Activated CD8-positive, alpha-beta memory T cell treated with anti-CD3 and anti-CD28 coated beads for 48 hours (primary cell): Measurements from ENCODE around the gene SMARCAL1.
A peak's percentile ranks its signal among the peaks of the same experiment; 100 is the strongest.

Source experiments
- DNase-seq, 3 experiments: peaks; one replicate each; pipeline ENCODE4 v3.0.0-alpha.2; 2020; ENCODE audit warnings: low read depth in 2 of 3, low spot score in 2 of 3

The SMARCAL1 gene

DNA sequence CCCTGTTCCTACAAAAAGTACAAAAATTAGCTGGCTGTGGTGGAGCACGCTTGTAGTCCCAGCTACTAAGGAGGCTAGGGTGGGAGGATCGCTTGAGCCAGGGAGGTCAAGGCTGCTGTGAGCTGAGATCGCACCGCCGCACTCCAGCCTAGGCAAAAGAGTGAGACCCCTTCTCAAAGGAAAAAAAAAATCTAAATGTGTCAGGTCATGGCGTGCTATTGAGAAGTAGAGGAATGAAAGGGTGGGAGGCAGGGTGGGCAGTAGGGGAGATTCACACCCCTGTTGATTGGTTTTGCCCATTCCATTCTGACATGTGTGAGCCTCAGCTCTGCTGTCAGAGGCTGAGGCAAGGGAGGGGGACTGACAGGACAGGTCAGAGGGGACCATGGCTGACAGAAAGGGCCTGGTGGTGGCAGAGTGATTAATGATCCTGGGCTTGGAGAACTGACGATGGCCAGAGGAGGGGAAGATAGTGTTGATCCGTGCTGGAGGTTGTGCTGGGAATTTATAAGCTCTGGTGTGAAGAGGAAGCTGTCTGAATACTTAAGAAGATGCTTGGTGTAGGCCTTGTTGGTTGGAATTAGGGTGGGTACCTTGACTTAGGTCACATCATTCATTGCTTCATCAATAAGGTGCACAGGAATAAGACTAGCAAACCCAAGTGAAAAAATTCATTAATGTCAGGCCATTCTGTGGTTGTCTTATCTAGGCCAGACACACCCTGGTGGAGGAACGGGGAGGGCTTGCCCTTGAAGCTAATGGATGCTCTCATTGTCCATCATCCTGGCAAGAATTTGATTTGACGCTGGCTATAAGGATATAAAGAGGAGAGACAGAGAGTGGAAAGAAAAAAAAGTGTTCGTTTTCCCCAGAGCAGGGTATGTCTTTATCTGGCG is 19.1 kb upstream of the SMARCAL1 start:
- DNase-seq, result no peak

DNA sequence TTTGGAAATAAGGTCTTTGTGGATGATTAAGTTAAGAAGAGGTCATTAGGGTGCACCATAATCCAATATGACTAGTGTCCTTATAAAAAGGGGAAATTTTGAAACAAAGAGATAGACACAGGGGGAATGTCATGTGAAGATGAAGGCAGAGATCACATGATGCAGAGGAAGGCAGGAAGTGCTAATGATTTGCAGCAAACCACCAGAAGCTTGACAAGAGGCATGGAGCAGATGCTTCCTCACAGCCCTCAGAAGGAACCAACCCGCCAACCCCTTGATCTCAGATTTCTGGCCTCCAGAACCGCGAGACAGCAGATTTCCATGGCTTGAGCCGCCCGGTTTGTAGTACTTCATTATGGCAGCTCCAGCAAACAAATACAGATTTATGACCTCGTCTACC is 17.4 kb upstream of the SMARCAL1 start:
- DNase-seq, result no peak

DNA sequence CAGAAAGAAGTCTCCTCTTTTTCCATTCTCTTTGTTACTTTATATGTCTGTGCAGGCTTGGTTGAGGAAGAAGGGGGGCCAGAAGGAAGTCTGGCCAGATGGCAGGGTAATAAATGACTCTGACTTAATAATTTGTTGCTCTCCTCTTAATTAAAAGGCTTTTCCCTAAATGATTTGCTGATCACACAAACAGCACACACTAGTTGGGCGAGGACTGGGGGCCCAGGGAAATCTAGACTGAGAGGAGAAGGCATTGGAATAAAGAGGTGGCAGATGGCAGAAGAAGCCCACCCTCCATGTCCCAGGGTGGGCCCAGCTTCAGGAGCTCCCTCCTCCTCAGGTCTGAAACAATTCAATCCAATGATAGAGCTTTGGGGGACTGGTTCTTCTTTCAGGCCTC is 12.7 kb upstream of the SMARCAL1 start:
- DNase-seq, result no peak

DNA sequence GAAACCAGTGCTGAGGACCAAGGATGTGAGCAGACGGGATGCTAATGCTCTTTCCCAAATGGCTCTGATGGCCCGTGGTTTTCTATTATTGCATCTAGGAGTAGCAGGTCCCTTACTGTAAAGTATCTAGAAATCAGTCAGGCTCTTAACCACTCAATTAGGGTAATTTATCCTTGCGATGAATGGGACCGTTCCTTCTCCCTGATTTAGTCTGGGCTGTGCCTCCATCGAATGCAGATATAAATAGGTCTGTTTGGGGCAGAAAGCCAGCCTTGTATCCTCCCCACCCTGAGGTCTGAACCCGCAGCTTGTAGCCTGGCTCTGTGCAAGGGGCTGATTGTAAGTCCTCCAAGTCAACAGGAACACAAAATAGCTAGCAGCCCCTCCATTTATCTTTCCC is 9.5 kb upstream of the SMARCAL1 start:
- DNase-seq, result no peak

DNA sequence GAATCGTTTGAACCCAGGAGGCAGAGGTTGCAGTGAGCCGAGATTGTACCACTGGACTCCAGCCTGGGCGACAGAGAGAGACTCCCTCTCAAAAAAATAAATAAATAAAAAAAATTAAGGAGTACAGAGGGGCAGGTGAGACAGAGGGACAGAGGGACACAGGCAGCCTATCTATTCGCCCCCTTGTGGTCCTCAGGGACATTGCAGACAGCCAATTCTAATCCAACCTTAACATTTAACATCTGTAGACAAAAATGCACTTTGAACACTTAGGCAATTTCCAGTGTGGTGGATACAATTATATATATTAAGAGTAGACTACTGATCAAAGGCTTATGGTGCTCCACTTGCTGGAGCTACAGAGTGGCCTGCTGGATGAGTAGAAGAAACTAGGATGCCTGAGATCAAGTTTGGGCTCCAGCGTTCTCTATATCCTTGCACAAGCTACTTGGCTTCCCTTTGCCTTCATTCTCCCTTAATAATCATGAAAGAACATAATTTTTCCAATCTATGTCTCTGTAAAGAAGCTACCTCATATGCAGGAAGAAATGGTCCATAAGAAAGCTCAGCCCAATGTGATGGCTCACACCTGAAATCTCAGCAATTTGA is 8.2 kb upstream of the SMARCAL1 start:
- peak in 1 of 3 experiments; percentile 10 for DNase-seq

DNA sequence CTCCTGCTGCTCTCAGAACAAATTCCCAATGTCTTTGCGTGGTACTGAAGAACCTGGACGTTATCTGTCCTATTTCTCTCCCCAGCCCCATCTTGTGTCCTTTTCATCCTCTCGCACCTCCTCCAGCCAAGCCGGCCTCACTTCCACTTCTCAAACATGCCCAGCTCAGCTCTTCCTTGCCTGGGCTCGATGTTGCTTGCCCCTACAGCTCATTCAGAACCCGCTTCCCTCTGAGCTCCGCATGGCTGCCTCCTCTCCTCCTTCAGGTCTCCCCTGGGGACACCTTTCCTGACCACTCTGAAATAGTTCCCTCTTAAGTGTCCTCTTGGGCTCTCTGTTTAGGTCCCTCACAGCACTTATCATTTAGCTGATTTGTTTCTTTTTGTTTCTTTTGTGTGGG is 6.7 kb upstream of the SMARCAL1 start:
- DNase-seq, result no peak

DNA sequence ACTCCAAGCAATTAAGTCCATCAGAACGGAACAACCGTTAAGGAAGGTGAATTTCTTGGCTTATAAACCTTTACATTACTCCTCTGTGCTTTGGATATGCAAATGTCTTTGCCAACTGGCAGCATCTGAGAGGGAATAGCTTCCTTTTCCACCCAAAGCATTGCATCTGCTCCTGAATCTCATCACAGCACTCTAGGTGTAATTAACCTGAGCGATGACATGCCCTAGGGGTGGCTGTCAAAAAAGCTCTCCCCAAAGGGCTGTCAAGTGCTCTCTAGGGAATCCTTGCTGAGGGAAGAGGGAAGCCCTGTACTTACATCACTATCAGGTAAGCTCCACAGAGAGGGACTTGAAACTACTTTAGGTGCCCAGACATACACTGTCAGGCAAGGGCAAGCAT is 5.5 kb upstream of the SMARCAL1 start:
- DNase-seq, result no peak

DNA sequence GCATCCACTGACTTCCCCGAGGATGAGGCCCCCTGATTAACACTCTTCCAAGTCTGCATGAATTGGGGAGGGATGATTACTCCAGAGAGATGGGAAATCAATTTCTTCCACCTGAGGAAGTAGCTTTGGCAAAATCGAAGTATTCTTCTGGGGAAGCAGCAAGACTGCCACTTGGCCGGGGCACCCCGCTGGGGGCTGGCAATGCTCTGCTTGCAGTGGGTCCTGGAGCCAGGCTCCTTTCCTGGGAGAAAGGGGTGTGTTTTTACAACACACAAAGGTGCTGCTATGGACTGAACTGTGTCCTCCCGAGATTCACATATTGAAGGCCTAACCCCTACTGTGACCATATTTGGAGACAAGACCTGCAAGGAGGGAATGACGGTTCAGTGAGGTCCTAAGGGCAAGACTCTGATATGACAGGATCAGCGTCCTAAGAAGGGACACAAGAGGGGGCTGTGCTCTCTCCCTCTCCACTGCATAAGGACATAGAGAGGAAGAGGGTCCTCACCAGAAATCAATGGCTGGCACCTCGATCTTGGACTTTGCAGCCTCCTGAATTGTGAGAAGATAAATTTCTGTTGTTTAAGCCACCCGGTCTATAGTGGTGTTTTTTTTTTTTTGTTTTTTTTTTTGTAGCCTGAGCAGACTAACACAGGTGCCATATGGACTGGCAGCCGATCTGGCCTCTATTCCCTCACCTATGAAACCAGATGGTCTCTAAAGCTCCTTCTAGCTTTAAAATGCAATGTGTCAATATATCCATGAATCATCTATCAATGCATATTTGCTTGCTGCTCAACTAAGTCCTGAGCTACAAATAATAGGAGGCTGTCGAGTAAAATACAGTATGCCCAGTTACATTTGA is 3.6 kb upstream of the SMARCAL1 start:
- no peak for DNase-seq

DNA sequence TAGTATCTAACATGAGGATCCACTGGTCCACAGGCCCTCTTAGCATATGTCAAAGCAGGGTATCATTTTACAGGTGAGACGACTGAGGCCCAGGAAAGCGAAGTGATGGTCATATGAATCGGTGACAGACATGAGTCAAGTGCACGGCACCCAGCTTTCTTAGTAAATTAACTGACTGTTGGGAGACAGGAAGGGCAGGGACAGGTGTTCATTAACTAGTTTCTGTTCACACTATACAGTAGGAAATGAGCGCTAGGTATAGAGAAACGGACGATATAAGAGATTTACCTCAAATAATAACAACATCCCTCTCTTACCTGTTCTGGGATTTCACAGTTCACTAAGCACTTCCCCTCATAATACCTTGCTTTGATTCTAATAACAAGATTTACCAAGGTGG is 1.7 kb upstream of the SMARCAL1 start:
- no peak for DNase-seq

DNA sequence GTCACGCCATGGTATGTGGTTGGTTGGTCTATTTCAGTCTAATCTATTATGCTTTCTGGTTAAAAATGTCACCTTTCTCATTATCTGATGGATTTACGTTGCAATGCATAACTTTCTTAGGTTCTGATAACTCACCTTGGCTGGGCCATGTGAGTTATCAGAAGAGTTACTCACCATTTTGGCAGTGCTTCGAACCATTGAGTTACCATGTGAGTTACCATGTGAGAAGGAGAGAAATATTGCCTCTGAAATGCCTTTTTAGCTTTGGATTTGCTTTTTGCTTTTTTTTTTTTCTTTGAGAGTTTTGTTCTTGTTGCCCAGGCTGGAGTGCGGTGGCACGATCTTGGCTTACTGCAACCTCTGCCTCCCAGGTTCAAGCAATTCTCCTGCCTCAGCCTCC is 1.6 kb downstream of the SMARCAL1 start:
- no peak for DNase-seq

DNA sequence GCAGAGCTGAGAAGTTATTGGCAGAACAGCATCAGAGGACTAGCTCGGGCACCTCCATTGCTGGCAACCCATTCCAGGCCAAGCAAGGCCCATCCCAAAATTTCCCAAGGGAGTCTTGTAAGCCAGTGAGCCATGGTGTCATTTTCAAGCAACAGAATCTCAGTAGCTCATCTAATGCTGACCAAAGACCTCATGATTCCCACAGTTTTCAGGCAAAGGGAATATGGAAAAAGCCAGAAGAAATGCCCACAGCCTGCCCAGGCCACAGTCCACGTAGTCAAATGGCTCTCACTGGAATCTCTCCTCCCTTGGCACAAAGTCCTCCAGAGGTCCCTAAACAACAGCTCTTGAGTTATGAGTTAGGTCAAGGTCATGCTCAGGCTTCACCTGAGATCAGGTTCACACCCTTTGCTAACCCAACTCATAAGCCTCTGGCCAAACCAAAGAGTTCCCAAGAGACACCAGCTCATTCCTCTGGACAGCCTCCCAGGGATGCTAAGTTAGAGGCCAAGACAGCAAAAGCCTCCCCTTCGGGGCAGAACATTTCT is 2.6 kb downstream of the SMARCAL1 start:
- DNase-seq, result no peak

DNA sequence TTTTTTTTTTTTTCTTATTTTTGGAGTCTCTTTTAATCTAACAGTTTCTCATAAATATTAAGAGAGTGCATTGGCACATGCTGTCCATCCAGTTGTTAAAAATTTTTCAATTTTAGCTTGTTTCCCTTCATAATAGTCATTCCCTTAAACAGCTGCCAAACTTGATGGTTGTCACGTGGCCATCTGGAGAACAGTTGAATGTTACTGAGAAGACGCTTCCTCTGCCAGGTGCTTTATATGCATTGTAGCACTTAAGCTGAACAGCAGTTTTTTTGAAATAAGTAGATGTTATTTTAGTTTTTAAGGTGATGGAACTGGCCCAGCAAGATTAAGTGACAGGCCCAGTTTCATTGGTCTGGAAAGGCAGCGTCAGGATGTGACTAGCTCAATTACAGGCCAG is 3.3 kb downstream of the SMARCAL1 start:
- DNase-seq, result no peak

DNA sequence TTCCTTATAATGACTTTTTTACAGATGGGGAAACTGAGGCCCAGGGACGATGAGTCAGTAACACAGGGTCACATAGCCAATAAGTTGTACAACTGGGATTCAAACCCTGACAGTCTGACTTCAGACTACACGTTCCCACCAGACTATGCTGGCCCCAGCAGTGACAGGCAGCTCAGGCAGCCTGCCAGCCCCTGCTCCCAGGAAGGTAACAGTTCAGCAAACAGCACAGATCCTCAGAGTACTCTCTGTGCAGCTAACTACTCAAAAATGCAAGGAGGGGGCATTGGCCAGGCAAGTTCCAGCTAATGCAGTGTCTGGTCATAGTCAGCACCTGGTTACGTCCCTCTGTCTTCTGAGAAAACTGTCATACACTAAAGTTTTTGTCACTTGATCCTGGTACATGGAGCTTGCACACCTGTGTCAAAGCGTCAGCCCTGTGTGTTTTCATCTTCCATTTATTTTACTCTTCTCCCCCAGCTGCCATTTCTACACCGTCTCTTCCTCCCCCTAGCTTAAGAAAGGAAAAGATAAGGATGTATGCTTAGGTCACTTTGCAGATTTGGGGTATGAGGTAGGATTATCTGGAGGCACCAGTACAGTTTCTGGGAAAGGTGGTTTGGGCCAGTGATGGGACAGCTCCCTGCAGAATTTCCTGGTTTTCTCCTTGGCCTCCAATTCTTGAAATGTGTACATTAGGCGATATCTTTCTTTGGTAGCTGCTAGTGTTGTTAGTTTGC is 4.5 kb downstream of the SMARCAL1 start:
- DNase-seq, result no peak

DNA sequence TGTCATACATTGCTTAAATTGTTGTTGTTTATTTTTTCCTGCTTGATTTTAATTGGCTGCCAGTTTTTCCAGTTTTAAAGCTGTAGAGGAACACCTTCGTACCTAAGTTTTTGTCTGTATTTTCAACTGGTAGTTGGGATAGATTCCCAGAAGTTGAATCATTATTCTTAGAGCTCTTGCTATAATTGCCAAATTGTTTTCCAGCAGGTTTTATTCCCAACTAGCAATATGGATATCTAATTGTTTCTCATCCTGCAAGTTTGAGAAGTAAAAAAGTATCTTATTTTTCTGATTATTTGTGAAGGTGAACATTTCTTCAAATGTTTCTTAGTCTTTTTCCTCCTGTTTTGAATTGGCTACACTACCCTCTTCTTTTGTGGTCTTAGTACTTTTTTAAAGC is 6.7 kb downstream of the SMARCAL1 start:
- DNase-seq, result no peak

DNA sequence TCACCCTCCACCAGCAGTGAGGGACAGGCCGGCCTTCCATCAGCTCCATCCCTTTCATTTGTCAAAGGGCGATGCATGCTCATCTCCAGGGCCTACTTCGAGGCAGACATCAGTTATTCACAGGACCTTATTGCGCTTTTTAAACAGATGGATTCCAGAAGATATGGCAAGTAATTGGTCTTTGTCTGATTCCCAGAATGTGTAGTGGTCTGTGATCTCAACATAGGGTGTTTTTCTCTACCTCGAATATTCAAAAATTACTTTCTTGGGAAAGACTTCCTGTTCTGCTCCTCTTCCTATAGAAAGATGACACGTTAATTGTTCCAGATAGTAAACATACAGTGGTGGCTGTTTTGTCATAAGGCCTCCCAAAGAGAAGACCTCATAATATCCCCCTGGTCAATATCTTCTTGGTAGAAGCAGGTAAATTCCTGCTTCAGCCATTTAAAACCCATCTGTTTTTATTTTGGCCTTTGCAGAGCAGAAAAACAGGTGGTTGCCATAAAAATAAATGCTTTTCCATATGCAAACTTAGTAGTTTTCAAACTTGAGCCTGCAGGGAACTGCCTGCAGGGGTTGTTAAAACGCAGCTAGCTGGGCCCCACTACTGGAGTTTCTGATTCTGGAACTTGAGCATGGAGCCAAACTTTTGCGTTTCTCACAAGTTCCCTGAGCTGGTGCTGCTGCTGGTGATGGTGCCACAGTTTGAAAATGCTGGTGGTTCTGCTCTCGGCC is 8.2 kb downstream of the SMARCAL1 start:
- DNase-seq, result no peak

DNA sequence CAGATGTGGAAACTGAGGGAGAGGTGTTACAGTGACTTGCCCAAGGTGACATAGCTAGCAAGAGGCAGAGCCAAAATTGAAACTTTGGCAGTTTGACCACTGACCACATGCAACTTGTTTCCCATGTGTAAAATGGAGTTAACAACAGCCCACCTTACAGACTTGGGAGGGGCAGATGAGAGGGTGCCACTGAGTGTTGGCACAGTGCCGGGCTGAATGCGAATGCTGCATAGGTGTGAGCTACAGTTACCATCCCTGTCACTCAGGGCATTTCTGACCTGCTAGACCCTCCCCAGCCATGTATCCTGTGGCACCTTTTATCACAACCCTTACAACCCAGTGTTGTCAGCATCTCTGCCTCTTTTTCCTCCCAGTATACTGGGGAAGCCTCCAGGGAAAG is 10.8 kb downstream of the SMARCAL1 start:
- DNase-seq, result no peak

DNA sequence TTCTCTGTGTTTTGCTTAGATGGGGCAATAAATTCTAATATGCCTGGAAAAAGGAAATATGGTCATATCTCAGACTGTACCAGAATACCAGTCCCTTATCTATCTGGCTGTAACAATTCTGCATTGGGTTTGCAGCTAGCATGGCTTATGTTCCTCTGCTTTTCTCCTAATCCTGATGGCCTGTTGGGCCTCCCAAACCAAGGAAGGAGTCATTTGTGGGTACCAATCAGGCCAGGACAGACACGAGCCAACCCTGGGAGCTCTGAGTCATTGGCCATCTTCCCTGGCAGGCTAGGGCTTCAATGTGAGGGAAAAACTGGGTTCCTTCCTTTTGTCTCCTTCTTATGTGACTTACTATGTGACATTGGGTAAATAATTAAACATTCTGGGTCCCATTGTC is 12.0 kb downstream of the SMARCAL1 start:
- no peak for DNase-seq

DNA sequence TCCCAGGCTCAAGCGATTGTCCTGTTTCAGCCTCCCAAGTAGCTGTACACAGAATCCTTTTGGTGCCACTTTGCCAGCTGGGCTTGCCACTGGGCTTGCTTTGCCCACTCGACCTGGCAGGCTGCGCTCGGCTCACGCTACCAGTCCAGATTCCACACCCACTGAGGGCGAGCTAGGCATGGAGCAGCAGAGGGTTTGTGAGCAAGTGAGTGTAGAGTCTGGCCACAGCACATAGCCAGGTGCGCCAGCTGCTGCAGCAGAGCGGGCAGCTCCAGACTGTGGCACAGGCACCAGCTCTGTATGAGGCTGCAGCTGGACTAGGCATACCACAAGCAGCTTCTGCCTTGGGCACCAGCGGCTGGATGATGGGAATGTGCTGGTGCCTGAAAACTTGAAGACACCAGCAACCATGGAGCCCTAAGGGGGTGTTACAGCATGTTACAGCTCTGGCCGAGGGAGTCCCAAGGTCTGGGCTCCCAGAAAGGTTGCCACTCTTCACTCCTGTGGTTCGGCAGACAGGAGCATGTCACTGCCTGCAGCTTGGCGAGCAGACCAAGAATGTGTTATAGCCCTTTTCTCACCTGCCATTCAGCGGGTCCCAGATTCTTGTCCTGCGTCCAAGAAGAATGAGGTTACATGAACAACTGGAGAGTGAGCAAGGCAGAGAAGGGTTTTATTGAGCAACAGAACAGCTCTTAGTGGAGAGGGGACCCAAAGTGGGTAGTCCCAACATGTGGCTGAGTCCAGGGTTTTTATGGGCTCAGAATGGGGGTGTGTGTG is 12.9 kb downstream of the SMARCAL1 start:
- DNase-seq, result no peak

DNA sequence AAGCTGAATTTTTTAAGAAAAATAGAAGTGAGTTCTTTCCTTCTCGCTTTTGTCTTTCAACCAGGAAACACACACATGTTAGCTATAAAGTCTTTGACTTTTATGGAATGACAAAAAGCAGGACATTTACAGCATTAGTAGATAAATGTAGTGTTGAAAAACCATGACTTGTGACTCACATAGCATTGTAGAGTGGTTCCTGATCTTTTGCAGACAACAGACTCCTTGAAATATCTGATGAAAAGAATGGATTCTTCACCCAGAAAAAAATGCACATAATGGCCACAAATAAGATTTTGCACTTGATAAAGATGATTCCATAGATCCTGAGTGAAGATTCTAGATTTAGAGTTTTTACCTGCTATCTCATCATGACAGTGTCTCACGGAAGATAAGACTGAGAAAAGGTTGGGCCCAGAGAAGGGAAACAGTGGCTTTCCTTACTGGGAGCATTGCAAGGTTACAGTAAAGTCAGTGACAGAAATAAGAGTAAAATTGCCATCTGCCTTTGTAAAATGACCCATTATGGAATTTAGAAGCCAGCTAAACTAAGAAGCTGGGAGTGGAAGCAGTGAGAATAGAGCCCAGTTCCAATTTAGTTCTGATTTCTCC is 14.0 kb downstream of the SMARCAL1 start:
- no peak for DNase-seq
